ENCODE results near the gene ZBTB49.
"Not testable (repeated sequence)": the region's sequence is repeated elsewhere in the genome, so short reads cannot be mapped to it uniquely, and the experiment has no call there.

DNA sequence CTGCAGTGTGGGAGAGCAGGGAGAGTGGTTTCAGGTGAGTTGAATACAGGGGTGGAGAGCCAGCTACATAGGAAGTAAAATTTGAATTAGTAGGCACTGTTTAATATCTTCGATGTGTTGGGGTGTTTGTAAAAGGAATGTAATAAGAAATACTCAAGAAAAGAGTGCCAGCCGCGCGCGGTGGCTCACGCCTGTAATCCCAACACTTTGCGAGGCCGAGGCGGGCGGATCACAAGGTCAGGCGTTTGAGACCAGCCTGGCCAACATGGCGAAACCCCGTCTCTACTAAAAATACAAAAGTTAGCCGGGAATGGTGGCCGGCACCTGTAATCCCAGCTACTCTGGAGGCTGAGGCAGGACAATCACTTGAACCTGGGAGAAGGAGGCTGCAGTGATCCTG, 40.7 kb upstream of the ZBTB49 start:
- TF ChIP-seq, protein P1, sequence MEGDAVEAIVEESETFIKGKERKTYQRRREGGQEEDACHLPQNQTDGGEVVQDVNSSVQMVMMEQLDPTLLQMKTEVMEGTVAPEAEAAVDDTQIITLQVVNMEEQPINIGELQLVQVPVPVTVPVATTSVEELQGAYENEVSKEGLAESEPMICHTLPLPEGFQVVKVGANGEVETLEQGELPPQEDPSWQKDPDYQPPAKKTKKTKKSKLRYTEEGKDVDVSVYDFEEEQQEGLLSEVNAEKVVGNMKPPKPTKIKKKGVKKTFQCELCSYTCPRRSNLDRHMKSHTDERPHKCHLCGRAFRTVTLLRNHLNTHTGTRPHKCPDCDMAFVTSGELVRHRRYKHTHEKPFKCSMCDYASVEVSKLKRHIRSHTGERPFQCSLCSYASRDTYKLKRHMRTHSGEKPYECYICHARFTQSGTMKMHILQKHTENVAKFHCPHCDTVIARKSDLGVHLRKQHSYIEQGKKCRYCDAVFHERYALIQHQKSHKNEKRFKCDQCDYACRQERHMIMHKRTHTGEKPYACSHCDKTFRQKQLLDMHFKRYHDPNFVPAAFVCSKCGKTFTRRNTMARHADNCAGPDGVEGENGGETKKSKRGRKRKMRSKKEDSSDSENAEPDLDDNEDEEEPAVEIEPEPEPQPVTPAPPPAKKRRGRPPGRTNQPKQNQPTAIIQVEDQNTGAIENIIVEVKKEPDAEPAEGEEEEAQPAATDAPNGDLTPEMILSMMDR (IDR thresholded peaks at IDR 0.05): not testable (repeated sequence)
- TF ChIP-seq POLR2A, EP300, POLR2AphosphoS5 (IDR thresholded peaks at IDR 0.05): not testable (repeated sequence)

Measured in upper lobe of left lung (tissue), 4 donors.